HepG2 (cell line): Measurements from ENCODE around the gene NPDC1. TPM values are rescaled to one million over a fixed set of nuclear protein-coding genes. Genes with fewer than 3 reads are reported as not detected.
A peak's percentile ranks its signal among the peaks of the same experiment; 100 is the strongest.

Experiments used
- ARNT ChIP-seq: fragments of 450-650 bp; IDR thresholded peaks from 2 replicates; pipeline ENCODE4 v1.6.1; 2017
- ATF1 ChIP-seq: IDR thresholded peaks from 2 replicates; pipeline ENCODE4 v1.6.1; 2016; ENCODE audit warnings: mild to moderate bottlenecking, control low read depth
- ATF7-NPFF ChIP-seq: sonication (generic); formaldehyde crosslinking; IDR thresholded peaks from 2 replicates; pipeline ENCODE4 v1.8.1; 2023; ENCODE audit warnings: mild to moderate bottlenecking, low read depth, missing genetic modification reagents, moderate library complexity
- CENPT ChIP-seq: sonication (generic); formaldehyde crosslinking; IDR thresholded peaks from 2 replicates; pipeline ENCODE4 v1.8.0; 2022; ENCODE audit warnings: low read depth, mild to moderate bottlenecking, moderate library complexity, missing genetic modification reagents
- GLI4 ChIP-seq: sonication (generic); formaldehyde crosslinking; IDR thresholded peaks from 2 replicates; pipeline ENCODE4 v1.5.1; 2020; ENCODE audit warnings: missing genetic modification reagents, mild to moderate bottlenecking, moderate library complexity, borderline replicate concordance
- ZFP82 ChIP-seq: sonication (generic); formaldehyde crosslinking; IDR thresholded peaks from 2 replicates; pipeline ENCODE4 v1.5.1; 2020; ENCODE audit warnings: mild to moderate bottlenecking, missing genetic modification reagents, borderline replicate concordance
- ZNF674 ChIP-seq: sonication (generic); formaldehyde crosslinking; IDR thresholded peaks from 2 replicates; pipeline ENCODE4 v1.5.0; 2020; ENCODE audit warnings: low read depth, mild to moderate bottlenecking, missing genetic modification reagents
- ZNF788 ChIP-seq: sonication (generic); formaldehyde crosslinking; IDR thresholded peaks from 2 replicates; pipeline ENCODE4 v1.5.0; 2020; ENCODE audit warnings: mild to moderate bottlenecking, missing genetic modification reagents, borderline replicate concordance
- ZNF816 ChIP-seq: sonication (generic); formaldehyde crosslinking; IDR thresholded peaks from 2 replicates; pipeline ENCODE4 v1.8.0; 2022; ENCODE audit warnings: missing genetic modification reagents, mild to moderate bottlenecking, borderline replicate concordance
- ZNF883 ChIP-seq: sonication (generic); formaldehyde crosslinking; IDR thresholded peaks from 2 replicates; pipeline ENCODE4 v1.5.1; 2020; ENCODE audit warnings: mild to moderate bottlenecking, missing genetic modification reagents; ENCODE audit errors: not compliant biosample characterization
- polyA plus RNA-seq, 8 experiments: library from polyadenylated mRNA; depleted of rRNA in 3 of 8; stranded (reverse) in 7 of 8; unstranded in 1 of 8; fragments of >200 nt; fragmentation: Illumina TruSeq in 4 of 8; extraction: Trizol in 4 of 8; gene quantifications; 2 replicates each; pipeline versions ENCODE4 v1.2.1 to v1.2.3, GENCODE V29; 2011 to 2016; ENCODE audit warnings: low read depth in 4 of 8, missing spikeins in 1 of 8, mixed read lengths in 1 of 8; ENCODE audit not compliant: insufficient read depth in 1 of 8
- total RNA-seq, 5 experiments: library from RNA; depleted of rRNA; stranded (reverse); fragments of >200 nt; fragmentation: Illumina TruSeq; extraction: Trizol; gene quantifications; 2 replicates each; pipeline ENCODE4 v1.2.3, GENCODE V29; 2016; ENCODE audit warnings: low read depth in 1 of 5
- TF ChIP-seq, protein P1 (sequence below): IDR thresholded peaks from 2 replicates; pipeline ENCODE4 v1.4.0; 2020; ENCODE audit warnings: mild to moderate bottlenecking, missing genetic modification reagents
- TF ChIP-seq, protein P2 (sequence below): sonication (generic); formaldehyde crosslinking; IDR thresholded peaks from 2 replicates; pipeline ENCODE4 v1.5.0; 2020; ENCODE audit warnings: mild to moderate bottlenecking, missing genetic modification reagents
- TF ChIP-seq, protein P3 (sequence below): sonication (generic); formaldehyde crosslinking; IDR thresholded peaks from 2 replicates; pipeline ENCODE4 v1.4.0; 2020; ENCODE audit warnings: missing genetic modification reagents
- TF ChIP-seq, protein P4 (sequence below): sonication (generic); formaldehyde crosslinking; IDR thresholded peaks from 2 replicates; pipeline ENCODE4 v1.4.0; 2020; ENCODE audit warnings: missing genetic modification reagents, borderline replicate concordance

The NPDC1 gene
- total and polyA plus RNA-seq, 2 of the 13 experiments (the other 11 are each of a cell fraction or from before 2014, with no cell fraction given), result 0.84 to 5.4 TPM

DNA sequence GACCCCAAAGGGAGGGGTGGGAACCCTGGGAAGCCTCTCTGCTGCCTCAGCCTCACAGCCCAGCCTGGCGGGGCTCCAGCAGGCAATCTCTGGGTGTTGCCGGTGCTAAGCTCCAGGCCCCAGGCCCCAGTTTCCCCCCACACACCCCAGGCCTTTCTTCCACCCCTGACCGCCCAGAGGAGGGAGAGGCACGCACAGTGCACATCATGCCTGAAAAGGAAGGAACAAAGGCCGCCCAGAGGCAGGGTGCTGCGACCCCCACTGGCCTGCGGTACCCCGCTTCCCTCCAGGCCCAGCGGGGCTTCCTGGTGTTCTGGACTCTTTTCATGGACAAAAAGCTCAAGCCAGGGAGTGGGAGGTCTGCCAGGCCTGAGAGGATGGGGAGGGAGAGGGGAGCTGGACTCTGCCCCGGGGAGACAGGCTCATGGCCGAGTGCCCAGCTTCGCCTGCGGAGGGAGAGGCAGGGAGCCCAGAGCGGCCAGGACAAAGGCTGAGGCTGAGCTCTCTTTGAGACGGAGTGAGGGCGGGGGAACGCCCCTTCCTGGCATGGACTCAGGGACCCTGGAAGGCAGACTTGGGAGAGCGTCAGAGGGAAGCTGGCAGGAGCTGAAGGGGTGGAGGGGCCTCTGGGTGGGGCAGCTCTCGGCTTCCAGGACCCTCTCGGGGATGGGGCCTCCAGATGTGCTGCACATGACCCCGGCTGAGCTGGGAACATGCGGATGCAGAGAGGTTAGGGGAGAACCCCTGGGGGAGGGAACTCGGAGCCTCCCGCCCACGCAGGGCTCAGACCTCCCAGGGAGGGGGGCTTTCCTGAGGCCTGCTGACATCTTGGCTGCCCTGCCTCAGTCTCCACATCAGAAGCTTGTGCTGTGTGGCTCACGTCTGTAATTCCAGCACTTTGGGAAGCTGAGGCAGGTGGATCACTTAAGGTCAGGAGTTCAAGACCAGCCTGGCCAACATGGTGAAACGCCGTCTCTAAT, 9.7 kb upstream of the NPDC1 start (continued):
- TF ChIP-seq, protein P1, sequence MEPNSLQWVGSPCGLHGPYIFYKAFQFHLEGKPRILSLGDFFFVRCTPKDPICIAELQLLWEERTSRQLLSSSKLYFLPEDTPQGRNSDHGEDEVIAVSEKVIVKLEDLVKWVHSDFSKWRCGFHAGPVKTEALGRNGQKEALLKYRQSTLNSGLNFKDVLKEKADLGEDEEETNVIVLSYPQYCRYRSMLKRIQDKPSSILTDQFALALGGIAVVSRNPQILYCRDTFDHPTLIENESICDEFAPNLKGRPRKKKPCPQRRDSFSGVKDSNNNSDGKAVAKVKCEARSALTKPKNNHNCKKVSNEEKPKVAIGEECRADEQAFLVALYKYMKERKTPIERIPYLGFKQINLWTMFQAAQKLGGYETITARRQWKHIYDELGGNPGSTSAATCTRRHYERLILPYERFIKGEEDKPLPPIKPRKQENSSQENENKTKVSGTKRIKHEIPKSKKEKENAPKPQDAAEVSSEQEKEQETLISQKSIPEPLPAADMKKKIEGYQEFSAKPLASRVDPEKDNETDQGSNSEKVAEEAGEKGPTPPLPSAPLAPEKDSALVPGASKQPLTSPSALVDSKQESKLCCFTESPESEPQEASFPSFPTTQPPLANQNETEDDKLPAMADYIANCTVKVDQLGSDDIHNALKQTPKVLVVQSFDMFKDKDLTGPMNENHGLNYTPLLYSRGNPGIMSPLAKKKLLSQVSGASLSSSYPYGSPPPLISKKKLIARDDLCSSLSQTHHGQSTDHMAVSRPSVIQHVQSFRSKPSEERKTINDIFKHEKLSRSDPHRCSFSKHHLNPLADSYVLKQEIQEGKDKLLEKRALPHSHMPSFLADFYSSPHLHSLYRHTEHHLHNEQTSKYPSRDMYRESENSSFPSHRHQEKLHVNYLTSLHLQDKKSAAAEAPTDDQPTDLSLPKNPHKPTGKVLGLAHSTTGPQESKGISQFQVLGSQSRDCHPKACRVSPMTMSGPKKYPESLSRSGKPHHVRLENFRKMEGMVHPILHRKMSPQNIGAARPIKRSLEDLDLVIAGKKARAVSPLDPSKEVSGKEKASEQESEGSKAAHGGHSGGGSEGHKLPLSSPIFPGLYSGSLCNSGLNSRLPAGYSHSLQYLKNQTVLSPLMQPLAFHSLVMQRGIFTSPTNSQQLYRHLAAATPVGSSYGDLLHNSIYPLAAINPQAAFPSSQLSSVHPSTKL (CRISPR knock-in tag), result peak; percentile 35; the same call in 1 of the 2 replicates
- TF ChIP-seq, protein P2, sequence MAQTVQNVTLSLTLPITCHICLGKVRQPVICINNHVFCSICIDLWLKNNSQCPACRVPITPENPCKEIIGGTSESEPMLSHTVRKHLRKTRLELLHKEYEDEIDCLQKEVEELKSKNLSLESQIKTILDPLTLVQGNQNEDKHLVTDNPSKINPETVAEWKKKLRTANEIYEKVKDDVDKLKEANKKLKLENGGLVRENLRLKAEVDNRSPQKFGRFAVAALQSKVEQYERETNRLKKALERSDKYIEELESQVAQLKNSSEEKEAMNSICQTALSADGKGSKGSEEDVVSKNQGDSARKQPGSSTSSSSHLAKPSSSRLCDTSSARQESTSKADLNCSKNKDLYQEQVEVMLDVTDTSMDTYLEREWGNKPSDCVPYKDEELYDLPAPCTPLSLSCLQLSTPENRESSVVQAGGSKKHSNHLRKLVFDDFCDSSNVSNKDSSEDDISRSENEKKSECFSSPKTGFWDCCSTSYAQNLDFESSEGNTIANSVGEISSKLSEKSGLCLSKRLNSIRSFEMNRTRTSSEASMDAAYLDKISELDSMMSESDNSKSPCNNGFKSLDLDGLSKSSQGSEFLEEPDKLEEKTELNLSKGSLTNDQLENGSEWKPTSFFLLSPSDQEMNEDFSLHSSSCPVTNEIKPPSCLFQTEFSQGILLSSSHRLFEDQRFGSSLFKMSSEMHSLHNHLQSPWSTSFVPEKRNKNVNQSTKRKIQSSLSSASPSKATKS (CRISPR knock-in tag), result peak; percentile 51; the same call in 1 of the 2 replicates
- TF ChIP-seq ATF7-NPFF (peak; percentile 79; the same call in 1 of the 2 replicates), ZNF674 (no peak), GLI4 (CRISPR knock-in tag) (no peak), ZFP82 (no peak), ARNT (no peak), ZNF883 (CRISPR knock-in tag) (no peak), CENPT (CRISPR knock-in tag) (0 out of 2 replicates have a peak, but pooled peaks have one; percentile 59), ZNF816 (no peak), ZNF788 (CRISPR knock-in tag) (peak; percentile 90), ATF1 (CRISPR knock-in tag) (no peak)
- TF ChIP-seq, protein P3, sequence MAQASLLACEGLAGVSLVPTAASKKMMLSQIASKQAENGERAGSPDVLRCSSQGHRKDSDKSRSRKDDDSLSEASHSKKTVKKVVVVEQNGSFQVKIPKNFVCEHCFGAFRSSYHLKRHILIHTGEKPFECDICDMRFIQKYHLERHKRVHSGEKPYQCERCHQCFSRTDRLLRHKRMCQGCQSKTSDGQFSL, result 0 out of 2 replicates have a peak, but pooled peaks have one; percentile 22
- TF ChIP-seq, protein P4, sequence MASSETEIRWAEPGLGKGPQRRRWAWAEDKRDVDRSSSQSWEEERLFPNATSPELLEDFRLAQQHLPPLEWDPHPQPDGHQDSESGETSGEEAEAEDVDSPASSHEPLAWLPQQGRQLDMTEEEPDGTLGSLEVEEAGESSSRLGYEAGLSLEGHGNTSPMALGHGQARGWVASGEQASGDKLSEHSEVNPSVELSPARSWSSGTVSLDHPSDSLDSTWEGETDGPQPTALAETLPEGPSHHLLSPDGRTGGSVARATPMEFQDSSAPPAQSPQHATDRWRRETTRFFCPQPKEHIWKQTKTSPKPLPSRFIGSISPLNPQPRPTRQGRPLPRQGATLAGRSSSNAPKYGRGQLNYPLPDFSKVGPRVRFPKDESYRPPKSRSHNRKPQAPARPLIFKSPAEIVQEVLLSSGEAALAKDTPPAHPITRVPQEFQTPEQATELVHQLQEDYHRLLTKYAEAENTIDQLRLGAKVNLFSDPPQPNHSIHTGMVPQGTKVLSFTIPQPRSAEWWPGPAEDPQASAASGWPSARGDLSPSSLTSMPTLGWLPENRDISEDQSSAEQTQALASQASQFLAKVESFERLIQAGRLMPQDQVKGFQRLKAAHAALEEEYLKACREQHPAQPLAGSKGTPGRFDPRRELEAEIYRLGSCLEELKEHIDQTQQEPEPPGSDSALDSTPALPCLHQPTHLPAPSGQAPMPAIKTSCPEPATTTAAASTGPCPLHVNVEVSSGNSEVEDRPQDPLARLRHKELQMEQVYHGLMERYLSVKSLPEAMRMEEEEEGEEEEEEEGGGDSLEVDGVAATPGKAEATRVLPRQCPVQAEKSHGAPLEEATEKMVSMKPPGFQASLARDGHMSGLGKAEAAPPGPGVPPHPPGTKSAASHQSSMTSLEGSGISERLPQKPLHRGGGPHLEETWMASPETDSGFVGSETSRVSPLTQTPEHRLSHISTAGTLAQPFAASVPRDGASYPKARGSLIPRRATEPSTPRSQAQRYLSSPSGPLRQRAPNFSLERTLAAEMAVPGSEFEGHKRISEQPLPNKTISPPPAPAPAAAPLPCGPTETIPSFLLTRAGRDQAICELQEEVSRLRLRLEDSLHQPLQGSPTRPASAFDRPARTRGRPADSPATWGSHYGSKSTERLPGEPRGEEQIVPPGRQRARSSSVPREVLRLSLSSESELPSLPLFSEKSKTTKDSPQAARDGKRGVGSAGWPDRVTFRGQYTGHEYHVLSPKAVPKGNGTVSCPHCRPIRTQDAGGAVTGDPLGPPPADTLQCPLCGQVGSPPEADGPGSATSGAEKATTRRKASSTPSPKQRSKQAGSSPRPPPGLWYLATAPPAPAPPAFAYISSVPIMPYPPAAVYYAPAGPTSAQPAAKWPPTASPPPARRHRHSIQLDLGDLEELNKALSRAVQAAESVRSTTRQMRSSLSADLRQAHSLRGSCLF (CRISPR knock-in tag), result no peak
